Right atrium auricular region (tissue), 2 donors: Measurements from ENCODE around the gene LPO. TPM values are rescaled to one million over a fixed set of nuclear protein-coding genes. Genes with fewer than 3 reads are reported as not detected.

ENCODE experiments used
- DNase-seq: peaks from one replicate; pipeline ENCODE4 v3.0.0-alpha.2; 2019; ENCODE audit warnings: low spot score
- H3K27ac ChIP-seq, 2 donors: fragments of 200-600 bp; sonication (generic); 1 replicate in 1 of 2; 2 replicates in 1 of 2; pipeline ENCODE4 v1.5.1; 2016 to 2019
- H3K27me3 ChIP-seq, 2 donors: fragments of 200-600 bp; sonication (generic); one replicate each; pipeline versions ENCODE4 v1.5.1 to v1.6.0; 2017 to 2019
- H3K36me3 ChIP-seq: fragments of 200-600 bp; sonication (generic); one replicate; pipeline ENCODE4 v1.5.1; 2016
- H3K4me1 ChIP-seq, 2 donors: fragments of 200-600 bp; sonication (generic); one replicate each; pipeline versions ENCODE4 v1.5.1 to v1.6.0; 2017 to 2019
- H3K4me3 ChIP-seq, 2 donors: fragments of 200-600 bp; sonication (generic); 1 replicate in 1 of 2; 2 replicates in 1 of 2; pipeline ENCODE4 v1.5.1; 2017 to 2019; ENCODE audit warnings: mild to moderate bottlenecking in 1 of 2, moderate library complexity in 1 of 2
- H3K9me3 ChIP-seq, 2 donors: fragments of 200-600 bp; sonication (generic); one replicate each; pipeline ENCODE4 v1.5.1; 2019
- total RNA-seq, 2 donors: library from RNA; depleted of rRNA; stranded (reverse); fragments of >200 nt; gene quantifications; one replicate each; pipeline ENCODE4 v1.1.0, GENCODE V29; 2016
- TF ChIP-seq, protein P1 (sequence below), 2 donors: fragments of 200-600 bp; sonication (generic); IDR thresholded peaks; one replicate each; pipeline ENCODE4 v1.5.1; 2019; ENCODE audit warnings: antibody characterized with exemption in 2 of 2

Gene LPO
- total RNA-seq, 2 donors from 2014 or later = not detected

DNA sequence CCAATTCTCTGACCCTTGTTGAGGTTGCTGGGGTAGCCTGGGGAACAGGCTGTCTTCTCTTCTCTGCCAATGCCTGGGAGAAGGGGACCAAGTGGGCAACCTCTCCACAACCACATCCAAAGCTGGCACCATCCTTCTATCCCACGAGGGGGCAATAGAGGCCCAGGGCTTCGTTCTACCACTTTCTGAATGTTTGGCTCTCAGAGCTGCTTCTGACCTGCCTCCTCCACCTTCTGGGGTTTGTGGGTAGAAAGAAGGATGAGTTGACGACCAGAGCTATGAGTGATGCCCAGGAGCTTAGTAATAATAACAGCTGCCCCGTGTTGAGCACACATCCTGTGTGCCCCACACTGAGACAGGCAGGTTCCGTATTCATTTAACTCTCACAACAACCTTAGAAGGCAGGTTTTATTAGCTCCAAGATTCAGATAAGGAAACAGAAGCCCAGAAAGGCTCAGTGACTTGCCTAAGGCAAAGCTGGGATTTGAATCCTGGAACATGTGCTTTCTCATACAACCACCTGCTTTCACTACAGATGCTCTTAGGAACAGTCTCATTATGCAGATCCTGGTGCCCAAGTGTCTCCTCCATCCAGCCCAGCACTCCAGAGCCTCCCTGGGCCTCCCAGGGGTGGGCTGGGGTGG lies 79.2 kb downstream of the LPO start:
- no peak overlapping the region for H3K4me3 ChIP-seq
- H3K27ac ChIP-seq = no peak overlapping the region
- TF ChIP-seq, protein P1, sequence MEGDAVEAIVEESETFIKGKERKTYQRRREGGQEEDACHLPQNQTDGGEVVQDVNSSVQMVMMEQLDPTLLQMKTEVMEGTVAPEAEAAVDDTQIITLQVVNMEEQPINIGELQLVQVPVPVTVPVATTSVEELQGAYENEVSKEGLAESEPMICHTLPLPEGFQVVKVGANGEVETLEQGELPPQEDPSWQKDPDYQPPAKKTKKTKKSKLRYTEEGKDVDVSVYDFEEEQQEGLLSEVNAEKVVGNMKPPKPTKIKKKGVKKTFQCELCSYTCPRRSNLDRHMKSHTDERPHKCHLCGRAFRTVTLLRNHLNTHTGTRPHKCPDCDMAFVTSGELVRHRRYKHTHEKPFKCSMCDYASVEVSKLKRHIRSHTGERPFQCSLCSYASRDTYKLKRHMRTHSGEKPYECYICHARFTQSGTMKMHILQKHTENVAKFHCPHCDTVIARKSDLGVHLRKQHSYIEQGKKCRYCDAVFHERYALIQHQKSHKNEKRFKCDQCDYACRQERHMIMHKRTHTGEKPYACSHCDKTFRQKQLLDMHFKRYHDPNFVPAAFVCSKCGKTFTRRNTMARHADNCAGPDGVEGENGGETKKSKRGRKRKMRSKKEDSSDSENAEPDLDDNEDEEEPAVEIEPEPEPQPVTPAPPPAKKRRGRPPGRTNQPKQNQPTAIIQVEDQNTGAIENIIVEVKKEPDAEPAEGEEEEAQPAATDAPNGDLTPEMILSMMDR (IDR thresholded peaks at IDR 0.05) = peak in 1 of 2 donors; percentile 59
- H3K4me1 ChIP-seq = no peaks in the 10 kb centered on the region
- no peaks in the 10 kb centered on the region for H3K36me3 ChIP-seq
- DNase-seq = no peak
- no peaks in the 10 kb centered on the region for H3K27me3 ChIP-seq
- no peaks in the 10 kb centered on the region for H3K9me3 ChIP-seq

DNA sequence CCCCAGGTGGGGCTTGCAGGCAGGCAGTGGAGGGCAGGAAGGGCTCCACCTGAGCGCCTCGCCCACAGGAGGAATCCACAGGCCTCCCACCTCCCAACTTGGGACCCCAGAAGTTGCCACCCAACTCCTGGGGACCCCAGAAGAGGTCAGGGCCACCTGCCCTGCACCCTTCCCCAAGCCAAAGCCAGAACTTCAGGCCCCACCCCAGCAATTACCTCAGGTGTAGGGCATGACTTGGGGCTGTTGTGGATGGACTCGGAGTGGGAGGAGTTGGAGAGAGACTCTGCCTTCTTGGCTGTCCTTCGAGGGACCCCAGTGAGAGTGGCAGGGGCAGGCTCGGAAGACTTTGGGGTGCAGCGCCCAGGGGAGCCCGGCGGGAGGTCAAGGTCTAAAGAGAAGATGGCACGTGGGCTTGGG lies 79.7 kb downstream of the LPO start:
- H3K9me3 ChIP-seq = no peaks in the 10 kb centered on the region
- H3K27me3 ChIP-seq = no peaks in the 10 kb centered on the region
- H3K4me3 ChIP-seq = no peak overlapping the region
- no peaks in the 10 kb centered on the region for H3K36me3 ChIP-seq
- H3K27ac ChIP-seq = no peak overlapping the region
- TF ChIP-seq, protein P1 (IDR thresholded peaks at IDR 0.05) = no peak
- DNase-seq = no peak
- no peaks in the 10 kb centered on the region for H3K4me1 ChIP-seq

Other genes with a start within 250 kb of the LPO start
- 100 to 1,000 TPM in 1 of 2 donors, 10 to 100 TPM in 1; 70.6 to 101 TPM for gene SRSF1, start 231.3 kb upstream of the LPO start, total RNA-seq
- gene DYNLL2, start 155.2 kb upstream of the LPO start, total RNA-seq = 10 to 100 TPM; 27.7 to 27.9 TPM
- not detected for gene OR4D1, start 90.2 kb upstream of the LPO start, total RNA-seq
- not detected for gene OR4D2, start 71.6 kb upstream of the LPO start, total RNA-seq
- gene EPX, start 45.9 kb upstream of the LPO start, total RNA-seq = not detected
- 1 to 10 TPM; 4.8 to 6.4 TPM for gene MKS1, start 19.3 kb upstream of the LPO start, total RNA-seq
- gene MPO, start 42.4 kb downstream of the LPO start, total RNA-seq = under 1 TPM; 0.12 to 0.30 TPM
- gene TSPOAP1, start 90.2 kb downstream of the LPO start, total RNA-seq = 1 to 10 TPM; 6.1 to 8.5 TPM
- gene SUPT4H1, start 113.6 kb downstream of the LPO start, total RNA-seq = 10 to 100 TPM; 50.0 to 51.4 TPM
- 1 to 10 TPM; 4.4 to 5.5 TPM for gene RNF43, start 178.9 kb downstream of the LPO start, total RNA-seq
- under 1 TPM in 1 of 2 donors, not detected in 1; 0.08 TPM for gene HSF5, start 249.8 kb downstream of the LPO start, total RNA-seq